Bone marrow (tissue), 2 donors: ENCODE measurements around the gene CCR3.

Source experiments
- DNase-seq, 2 donors: peaks; one replicate each; lab custom pipeline; 2025; lab: John Stamatoyannopoulos, UW

The CCR3 gene

GRCh38 chr3:46272028-46272451 lies 29.8 kb downstream of the CCR3 start:
- no peak for DNase-seq

GRCh38 chr3:46276497-46277099 lies 34.3 kb downstream of the CCR3 start:
- peak; percentile 21 to 42 for DNase-seq

- DNase-seq = no peak
Observed at GRCh38 chr3:46277476-46277875, 35.2 kb downstream of the CCR3 start.

- no peak for DNase-seq
Observed at GRCh38 chr3:46278816-46279672, 36.8 kb downstream of the CCR3 start.

- peak in 1 of 2 donors; percentile 47 for DNase-seq
Observed at GRCh38 chr3:46280105-46280797, 38.0 kb downstream of the CCR3 start.

- DNase-seq = no peak
Observed at GRCh38 chr3:46281551-46281950, 39.3 kb downstream of the CCR3 start.

- DNase-seq = no peak
Observed at GRCh38 chr3:46282041-46282440, 39.8 kb downstream of the CCR3 start.

- no peak for DNase-seq
Observed at GRCh38 chr3:46282696-46283095, 40.4 kb downstream of the CCR3 start.

- DNase-seq = no peak
Observed at GRCh38 chr3:46283881-46284450, 41.7 kb downstream of the CCR3 start.

- DNase-seq = no peak
Observed at GRCh38 chr3:46284981-46285683, 42.9 kb downstream of the CCR3 start.

GRCh38 chr3:46285931-46286619 lies 43.8 kb downstream of the CCR3 start:
- DNase-seq = no peak

GRCh38 chr3:46286947-46287565 lies 44.8 kb downstream of the CCR3 start:
- no peak for DNase-seq

- no peak for DNase-seq
Observed at GRCh38 chr3:46289551-46289950, 47.3 kb downstream of the CCR3 start.

- DNase-seq = no peak
Observed at GRCh38 chr3:46289966-46290365, 47.7 kb downstream of the CCR3 start.

GRCh38 chr3:46291046-46291445 lies 48.8 kb downstream of the CCR3 start:
- DNase-seq = no peak

- no peak for DNase-seq
Observed at GRCh38 chr3:46293035-46293724, 50.9 kb downstream of the CCR3 start.

GRCh38 chr3:46293991-46294833 lies 52.0 kb downstream of the CCR3 start:
- DNase-seq = no peak

- DNase-seq = no peak
Observed at GRCh38 chr3:46296826-46297225, 54.6 kb downstream of the CCR3 start.
